GM18508 (cell line): Measurements from ENCODE around the gene VPS35.

Experiments used
- ATAC-seq: cut with Tn5 transposase; IDR thresholded peaks from one replicate; pipeline ENCODE4 v1.9.1; 2021; ENCODE audit warnings: moderate number of reproducible peaks; ENCODE audit not compliant: insufficient read depth, unreplicated experiment

Gene VPS35

DNA sequence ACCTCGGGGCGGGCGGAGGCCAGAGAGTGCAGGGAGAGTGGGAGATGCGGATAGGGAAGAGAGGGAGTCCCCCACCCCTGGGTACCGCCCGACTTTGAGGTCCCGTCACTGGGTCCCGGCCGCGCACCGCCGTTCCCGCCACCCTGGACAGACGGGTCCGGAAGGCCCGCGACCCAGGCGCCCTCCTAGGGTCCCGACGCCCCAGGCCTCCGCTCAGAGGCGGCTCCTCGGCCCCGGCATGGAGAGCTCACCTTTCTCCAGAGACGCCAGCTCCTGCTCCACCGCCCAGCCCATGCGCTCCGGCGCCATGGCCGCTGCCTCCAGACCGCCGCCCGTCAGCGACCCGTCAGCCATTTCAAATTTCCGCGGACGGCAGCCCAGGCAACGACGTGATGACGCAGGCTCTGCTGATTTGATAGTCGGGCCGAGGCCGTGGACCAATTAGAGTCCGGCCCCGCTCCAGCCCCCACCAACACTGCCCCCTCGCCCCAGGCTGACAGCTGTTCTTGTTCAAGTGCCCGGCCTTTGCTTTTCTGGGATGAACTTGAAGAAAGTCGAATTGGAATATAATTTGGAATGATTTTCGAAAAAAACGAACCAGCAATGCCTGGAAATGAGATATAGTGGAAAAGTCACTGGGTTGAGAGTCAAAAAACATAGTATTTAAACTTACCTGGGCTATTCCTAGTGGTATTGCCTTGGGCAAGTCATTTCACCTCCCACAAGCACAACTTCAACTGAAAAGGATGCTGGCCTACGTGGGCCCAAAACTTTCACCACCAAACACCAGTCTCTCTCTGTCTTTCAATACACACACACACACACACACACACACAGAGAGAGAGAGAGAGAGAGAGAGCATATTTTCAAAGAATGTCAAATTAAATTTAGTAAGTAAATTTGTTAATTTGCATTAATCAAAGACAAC is 67.7 kb downstream of the VPS35 start, which contains the start of gene SHCBP1:
SHCBP1 (minus strand) TSS at position 374 of the 928 bp plus-strand sequence; CDS start at position 354, 20 bp downstream.
- peak; percentile 74 for ATAC-seq

DNA sequence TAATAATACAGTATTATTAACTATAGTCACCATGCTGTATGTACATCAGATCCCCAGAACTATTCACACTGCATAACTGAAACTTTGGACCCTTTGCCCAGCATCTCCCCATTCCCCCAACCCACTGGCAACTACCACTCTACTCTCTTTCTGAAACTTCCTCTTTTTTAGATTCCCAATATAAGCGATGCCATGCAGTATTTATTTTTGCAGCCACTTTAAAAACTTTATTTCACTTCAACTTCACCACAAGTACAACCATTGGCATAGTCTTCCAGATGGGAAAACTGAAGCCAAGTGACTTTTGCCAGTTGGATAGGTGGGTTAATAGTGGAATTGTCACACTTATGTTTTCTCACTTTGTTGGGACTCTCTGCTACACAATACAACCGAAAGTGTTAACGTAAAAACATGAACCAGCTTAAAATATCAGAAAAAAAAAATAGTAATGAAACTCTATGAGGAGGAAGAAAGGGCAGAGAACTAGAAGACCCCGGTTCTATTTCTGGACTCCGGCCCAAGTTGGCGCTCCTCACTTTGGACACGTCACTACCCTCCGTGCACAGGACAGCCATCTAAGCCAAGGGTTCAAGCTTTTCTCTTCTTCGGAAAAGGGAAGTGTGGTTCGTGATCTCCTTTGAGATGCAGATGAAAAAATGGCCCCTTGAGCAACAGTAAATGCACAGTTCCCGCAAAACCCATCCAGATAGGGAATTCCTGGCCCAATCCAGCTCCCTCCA is 68.5 kb downstream of the VPS35 start:
- no peak for ATAC-seq

DNA sequence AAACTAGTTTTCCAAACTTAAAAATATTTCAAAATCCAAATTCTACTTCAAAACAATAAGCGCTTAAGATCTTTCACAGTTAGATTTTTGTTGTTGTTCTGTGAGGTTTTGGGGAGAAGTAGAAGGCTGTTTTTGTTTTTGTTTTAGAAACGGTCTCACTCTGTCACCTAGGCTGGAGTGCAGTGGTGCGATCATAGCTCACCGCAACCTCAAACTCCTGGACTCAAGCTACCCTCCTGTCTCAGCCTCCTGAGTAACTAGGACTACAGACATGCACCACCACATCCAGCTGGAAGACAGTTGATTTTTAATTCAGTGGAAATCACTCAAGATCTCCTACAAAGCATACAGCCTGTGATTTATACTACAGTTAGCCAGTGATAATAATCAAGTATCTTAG is 70.5 kb downstream of the VPS35 start:
- no peak for ATAC-seq

DNA sequence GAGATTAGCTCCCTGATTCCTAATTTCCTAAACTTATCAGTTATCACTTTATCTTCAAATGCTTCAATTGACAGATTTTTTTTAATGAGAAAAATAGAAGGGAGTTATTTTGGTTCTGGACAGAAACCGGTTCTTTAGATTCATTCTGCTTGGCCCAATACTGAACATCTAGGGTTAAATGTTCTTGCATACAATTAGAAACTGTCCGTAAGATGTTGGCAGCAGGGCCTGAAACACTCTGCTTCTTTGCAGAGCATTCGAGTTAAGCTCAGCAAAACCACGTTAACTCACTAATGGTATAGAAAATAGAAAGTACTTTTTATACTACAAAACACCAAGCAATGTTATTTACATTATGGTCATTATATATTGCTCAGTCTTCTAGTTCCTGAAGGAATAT is 75.0 kb downstream of the VPS35 start:
- no peak for ATAC-seq

DNA sequence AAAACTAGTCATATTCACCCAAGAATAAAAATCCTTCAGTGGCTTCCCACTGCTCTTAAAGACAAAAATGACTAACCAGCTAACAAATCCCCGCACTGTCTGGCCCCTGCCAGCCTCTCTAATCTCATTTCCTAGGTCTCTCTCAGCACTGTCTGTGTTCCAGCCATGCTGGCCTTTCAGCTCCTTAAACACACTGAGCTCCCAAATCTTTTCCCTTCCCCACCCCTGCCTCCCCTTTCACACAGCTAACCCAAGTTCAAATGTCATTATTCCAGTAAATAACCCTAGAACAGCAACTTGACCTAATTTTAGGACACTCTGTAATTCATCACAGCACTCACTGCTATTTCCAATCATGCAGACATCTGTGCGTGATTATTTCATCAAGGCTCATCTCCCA is 75.6 kb downstream of the VPS35 start:
- no peak for ATAC-seq

DNA sequence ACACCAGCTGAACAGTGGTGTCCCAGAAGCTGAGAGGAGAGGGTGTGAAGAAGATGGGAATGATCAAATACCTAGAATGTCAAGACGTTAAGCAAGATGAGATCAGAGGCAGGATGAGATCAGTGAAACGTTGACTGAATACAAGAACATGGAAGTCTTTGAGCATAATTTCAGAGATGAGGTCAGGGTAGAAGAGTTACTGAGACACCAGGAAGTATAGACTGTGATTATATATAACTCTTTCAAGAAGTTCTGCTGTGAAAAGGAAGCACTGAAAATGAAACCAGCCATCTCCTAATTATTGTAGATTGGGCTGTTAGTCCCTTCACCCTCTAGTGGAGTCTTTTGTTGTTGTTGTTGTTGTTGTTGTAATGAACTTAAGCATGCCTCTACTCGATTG is 76.9 kb downstream of the VPS35 start:
- ATAC-seq, result peak; percentile 65

DNA sequence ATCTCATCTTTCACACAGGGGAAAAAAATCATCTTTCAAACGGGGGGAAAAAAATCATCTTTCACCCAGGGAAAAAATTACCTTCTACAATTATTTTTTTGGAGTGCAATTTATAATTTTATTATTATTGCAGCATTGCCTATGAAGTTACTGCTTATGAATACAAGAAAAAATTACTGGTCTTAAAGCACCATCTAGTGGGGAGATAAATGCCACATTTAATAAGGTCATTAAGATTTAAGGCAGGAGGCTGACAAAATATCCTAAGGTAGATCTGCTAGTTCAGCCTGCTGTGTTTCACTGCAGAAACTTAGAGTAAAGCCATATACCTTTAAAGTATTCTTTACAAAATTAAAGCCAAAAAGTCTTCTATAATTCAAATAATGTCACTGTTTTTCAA is 81.4 kb downstream of the VPS35 start:
- ATAC-seq, result no peak

DNA sequence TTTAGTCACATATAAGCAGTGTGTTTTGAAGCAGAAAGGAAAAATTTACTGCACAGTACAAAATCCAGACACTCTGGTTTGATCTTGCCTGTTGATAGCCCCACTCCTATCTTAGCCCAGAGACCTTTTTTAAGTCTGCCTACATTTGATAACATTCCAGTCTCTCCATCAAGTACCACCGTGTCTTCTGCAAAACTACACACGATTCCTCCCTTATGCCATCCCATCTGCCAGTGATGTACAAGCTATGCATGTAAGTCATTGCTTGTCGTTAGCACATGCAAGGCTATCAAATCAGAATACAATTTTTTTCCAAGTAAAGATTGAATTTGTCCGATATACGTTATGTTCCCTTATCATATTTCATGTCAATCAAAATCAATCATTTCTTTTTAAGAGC is 82.7 kb downstream of the VPS35 start:
- ATAC-seq, result no peak
